ENCODE measurements around the gene HOXC4.

HOXC4 gene

DNA sequence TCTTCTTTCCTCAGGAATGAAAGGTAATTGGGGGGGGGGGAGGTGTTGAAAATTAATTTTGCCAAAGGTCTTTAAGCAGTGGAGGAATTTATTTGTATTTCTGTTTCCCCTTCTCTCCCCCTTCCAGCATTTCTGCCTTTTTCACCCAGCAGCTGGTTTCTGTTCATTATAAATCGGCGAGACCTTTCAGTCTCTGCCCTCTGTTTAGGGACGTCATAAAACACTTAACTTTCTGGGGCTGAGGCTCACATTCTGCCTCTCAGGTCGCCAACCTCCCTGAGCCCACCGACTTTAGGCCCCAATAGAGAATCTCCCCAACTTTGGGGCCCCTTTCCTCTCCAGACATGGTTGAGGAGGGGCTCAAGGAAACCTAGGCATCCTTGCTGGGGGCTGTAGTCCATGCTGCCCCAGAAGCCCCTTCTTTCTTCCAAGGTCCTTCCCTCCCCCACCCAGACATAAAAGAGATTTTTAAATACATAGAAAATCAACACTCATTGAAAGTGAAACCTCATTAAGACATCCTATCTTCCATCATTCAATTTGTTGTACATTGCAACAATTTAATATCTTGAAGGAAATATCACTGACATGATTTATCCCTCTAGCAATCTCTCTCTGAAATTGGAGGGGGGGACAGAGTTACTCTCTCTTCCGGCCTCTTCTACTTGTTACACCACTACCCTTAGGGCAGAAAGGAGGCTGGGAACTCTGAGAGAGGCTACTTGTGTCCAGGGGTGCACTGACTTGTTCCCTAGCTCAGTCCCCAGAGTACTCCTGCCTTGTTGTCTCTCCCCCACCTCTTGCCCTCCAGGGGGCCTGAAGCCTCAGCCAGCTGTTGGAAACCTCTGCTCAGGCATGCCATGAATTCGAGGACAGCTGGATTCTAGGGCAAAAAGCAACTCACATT is 27.9 kb upstream of the HOXC4 start:
- no peak overlapping the region for H3K27ac ChIP-seq (ENCODE audit: low read depth, low read length)
- H3K36me3 ChIP-seq (ENCODE audit: insufficient read depth, low read length), result no peaks in the 10 kb centered on the region
- H3K9ac ChIP-seq (ENCODE audit: low read length), result no peak overlapping the region
- peaks cover 8% of the 10 kb centered on the region for H3K4me1 ChIP-seq (ENCODE audit: insufficient read depth, low read length)
- peaks cover 31 to 93% of the 10 kb centered on the region in 2 donors for H3K27me3 ChIP-seq (ENCODE audit: control insufficient read depth in 1 of 2, insufficient read depth in 2 of 2, low read length in 2 of 2)
- no peaks in the 10 kb centered on the region for H3K9me3 ChIP-seq (ENCODE audit: low read length)
- no peak overlapping the region for H3K4me3 ChIP-seq (ENCODE audit: low read depth in 1 of 2, low read length in 2 of 2)

- peaks cover 33 to 93% of the 10 kb centered on the region in 2 donors for H3K27me3 ChIP-seq (ENCODE audit: control insufficient read depth in 1 of 2, insufficient read depth in 2 of 2, low read length in 2 of 2)
- no peak overlapping the region for H3K9ac ChIP-seq (ENCODE audit: low read length)
- no peaks in the 10 kb centered on the region for H3K36me3 ChIP-seq (ENCODE audit: insufficient read depth, low read length)
- no peaks in the 10 kb centered on the region for H3K9me3 ChIP-seq (ENCODE audit: low read length)
- no peak overlapping the region for H3K27ac ChIP-seq (ENCODE audit: low read depth, low read length)
- no peak overlapping the region for H3K4me3 ChIP-seq (ENCODE audit: low read depth in 1 of 2, low read length in 2 of 2)
- H3K4me1 ChIP-seq (ENCODE audit: insufficient read depth, low read length), result peaks cover 8% of the 10 kb centered on the region
Observed at GRCh38 chr12:54026640-54027441, 26.8 kb upstream of the HOXC4 start.

- Histone ChIP-seq H3K27me3 (ENCODE audit: control insufficient read depth in 1 of 2, insufficient read depth in 2 of 2, low read length in 2 of 2) (peaks cover 39 to 94% of the 10 kb centered on the region in 2 donors), H3K9me3 (ENCODE audit: low read length) (no peaks in the 10 kb centered on the region), H3K4me1 (ENCODE audit: insufficient read depth, low read length) (peaks cover 8% of the 10 kb centered on the region), H3K36me3 (ENCODE audit: insufficient read depth, low read length) (no peaks in the 10 kb centered on the region), H3K9ac (ENCODE audit: low read length) (no peak overlapping the region), H3K4me3 (ENCODE audit: low read depth in 1 of 2, low read length in 2 of 2) (no peak overlapping the region), H3K27ac (ENCODE audit: low read depth, low read length) (no peak overlapping the region)
Observed at GRCh38 chr12:54027442-54027786, 26.2 kb upstream of the HOXC4 start.

DNA sequence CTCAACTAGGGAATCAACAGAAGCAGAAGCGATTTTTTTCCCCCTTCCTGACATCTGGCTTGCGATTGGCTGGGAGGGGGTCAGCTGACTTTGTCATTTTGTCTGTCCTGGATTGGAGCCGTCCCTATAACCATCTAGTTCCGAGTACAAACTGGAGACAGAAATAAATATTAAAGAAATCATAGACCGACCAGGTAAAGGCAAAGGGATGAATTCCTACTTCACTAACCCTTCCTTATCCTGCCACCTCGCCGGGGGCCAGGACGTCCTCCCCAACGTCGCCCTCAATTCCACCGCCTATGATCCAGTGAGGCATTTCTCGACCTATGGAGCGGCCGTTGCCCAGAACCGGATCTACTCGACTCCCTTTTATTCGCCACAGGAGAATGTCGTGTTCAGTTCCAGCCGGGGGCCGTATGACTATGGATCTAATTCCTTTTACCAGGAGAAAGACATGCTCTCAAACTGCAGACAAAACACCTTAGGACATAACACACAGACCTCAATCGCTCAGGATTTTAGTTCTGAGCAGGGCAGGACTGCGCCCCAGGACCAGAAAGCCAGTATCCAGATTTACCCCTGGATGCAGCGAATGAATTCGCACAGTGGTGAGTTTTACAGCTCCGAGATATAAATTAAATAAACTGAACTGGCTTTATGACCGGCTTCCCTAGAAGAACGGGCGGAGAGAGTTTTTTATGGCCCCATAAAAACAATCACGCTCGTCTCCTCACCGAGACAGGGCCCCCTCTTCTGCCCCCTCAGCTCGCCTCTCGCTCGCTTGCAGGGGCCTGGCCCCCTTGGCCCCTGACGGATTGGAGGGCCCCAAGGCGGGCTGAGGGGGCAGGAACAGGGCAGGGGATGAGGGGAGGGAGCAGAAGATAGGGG is 25.1 kb upstream of the HOXC4 start, which contains the start of gene HOXC6:
Gene HOXC6 (plus strand): TSS at position 127 of the 888 bp plus-strand sequence. CDS start 82 bp downstream, at position 209.
- H3K4me1 ChIP-seq (ENCODE audit: insufficient read depth, low read length), result peaks cover 16% of the 10 kb centered on the region
- H3K9ac ChIP-seq (ENCODE audit: low read length), result no peak within 1 kb of the TSS
- no peaks in the 10 kb centered on the region for H3K9me3 ChIP-seq (ENCODE audit: low read length)
- peaks cover 49 to 97% of the 10 kb centered on the region in 2 donors for H3K27me3 ChIP-seq (ENCODE audit: control insufficient read depth in 1 of 2, insufficient read depth in 2 of 2, low read length in 2 of 2)
- no peaks in the 10 kb centered on the region for H3K36me3 ChIP-seq (ENCODE audit: insufficient read depth, low read length)
- H3K27ac ChIP-seq (ENCODE audit: low read depth, low read length), result no peak within 1 kb of the TSS
- H3K4me3 ChIP-seq (ENCODE audit: low read depth in 1 of 2, low read length in 2 of 2), result no peak within 1 kb of the TSS

DNA sequence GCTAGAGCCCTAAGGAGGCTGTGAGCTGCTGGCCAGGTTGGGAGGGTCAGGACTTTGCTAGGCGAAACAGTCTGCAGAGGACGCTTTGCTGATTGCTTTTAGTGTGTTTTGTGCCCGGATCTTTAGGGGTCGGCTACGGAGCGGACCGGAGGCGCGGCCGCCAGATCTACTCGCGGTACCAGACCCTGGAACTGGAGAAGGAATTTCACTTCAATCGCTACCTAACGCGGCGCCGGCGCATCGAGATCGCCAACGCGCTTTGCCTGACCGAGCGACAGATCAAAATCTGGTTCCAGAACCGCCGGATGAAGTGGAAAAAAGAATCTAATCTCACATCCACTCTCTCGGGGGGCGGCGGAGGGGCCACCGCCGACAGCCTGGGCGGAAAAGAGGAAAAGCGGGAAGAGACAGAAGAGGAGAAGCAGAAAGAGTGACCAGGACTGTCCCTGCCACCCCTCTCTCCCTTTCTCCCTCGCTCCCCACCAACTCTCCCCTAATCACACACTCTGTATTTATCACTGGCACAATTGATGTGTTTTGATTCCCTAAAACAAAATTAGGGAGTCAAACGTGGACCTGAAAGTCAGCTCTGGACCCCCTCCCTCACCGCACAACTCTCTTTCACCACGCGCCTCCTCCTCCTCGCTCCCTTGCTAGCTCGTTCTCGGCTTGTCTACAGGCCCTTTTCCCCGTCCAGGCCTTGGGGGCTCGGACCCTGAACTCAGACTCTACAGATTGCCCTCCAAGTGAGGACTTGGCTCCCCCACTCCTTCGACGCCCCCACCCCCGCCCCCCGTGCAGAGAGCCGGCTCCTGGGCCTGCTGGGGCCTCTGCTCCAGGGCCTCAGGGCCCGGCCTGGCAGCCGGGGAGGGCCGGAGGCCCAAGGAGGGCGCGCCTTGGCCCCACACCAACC is 23.9 kb upstream of the HOXC4 start:
- no peak overlapping the region for H3K4me3 ChIP-seq (ENCODE audit: low read depth in 1 of 2, low read length in 2 of 2)
- no peak overlapping the region for H3K27ac ChIP-seq (ENCODE audit: low read depth, low read length)
- H3K9me3 ChIP-seq (ENCODE audit: low read length), result no peaks in the 10 kb centered on the region
- peaks cover 49 to 97% of the 10 kb centered on the region in 2 donors for H3K27me3 ChIP-seq (ENCODE audit: control insufficient read depth in 1 of 2, insufficient read depth in 2 of 2, low read length in 2 of 2)
- H3K4me1 ChIP-seq (ENCODE audit: insufficient read depth, low read length), result peaks cover 18% of the 10 kb centered on the region
- no peak overlapping the region for H3K9ac ChIP-seq (ENCODE audit: low read length)
- H3K36me3 ChIP-seq (ENCODE audit: insufficient read depth, low read length), result no peaks in the 10 kb centered on the region

DNA sequence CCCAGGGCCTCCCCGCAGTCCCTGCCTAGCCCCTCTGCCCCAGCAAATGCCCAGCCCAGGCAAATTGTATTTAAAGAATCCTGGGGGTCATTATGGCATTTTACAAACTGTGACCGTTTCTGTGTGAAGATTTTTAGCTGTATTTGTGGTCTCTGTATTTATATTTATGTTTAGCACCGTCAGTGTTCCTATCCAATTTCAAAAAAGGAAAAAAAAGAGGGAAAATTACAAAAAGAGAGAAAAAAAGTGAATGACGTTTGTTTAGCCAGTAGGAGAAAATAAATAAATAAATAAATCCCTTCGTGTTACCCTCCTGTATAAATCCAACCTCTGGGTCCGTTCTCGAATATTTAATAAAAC is 23.2 kb upstream of the HOXC4 start:
- Histone ChIP-seq H3K9me3 (ENCODE audit: low read length) (no peaks in the 10 kb centered on the region), H3K36me3 (ENCODE audit: insufficient read depth, low read length) (no peaks in the 10 kb centered on the region), H3K4me3 (ENCODE audit: low read depth in 1 of 2, low read length in 2 of 2) (no peak overlapping the region), H3K4me1 (ENCODE audit: insufficient read depth, low read length) (peaks cover 18% of the 10 kb centered on the region), H3K9ac (ENCODE audit: low read length) (no peak overlapping the region), H3K27me3 (ENCODE audit: control insufficient read depth in 1 of 2, insufficient read depth in 2 of 2, low read length in 2 of 2) (peaks cover 47 to 99% of the 10 kb centered on the region in 2 donors), H3K27ac (ENCODE audit: low read depth, low read length) (no peak overlapping the region)

- H3K9ac ChIP-seq (ENCODE audit: low read length), result no peak overlapping the region
- H3K4me1 ChIP-seq (ENCODE audit: insufficient read depth, low read length), result peaks cover 18% of the 10 kb centered on the region
- H3K27ac ChIP-seq (ENCODE audit: low read depth, low read length), result no peak overlapping the region
- no peak overlapping the region for H3K4me3 ChIP-seq (ENCODE audit: low read depth in 1 of 2, low read length in 2 of 2)
- no peaks in the 10 kb centered on the region for H3K36me3 ChIP-seq (ENCODE audit: insufficient read depth, low read length)
- H3K27me3 ChIP-seq (ENCODE audit: control insufficient read depth in 1 of 2, insufficient read depth in 2 of 2, low read length in 2 of 2), result peaks cover 47 to 99% of the 10 kb centered on the region in 2 donors
- H3K9me3 ChIP-seq (ENCODE audit: low read length), result no peaks in the 10 kb centered on the region
Observed at GRCh38 chr12:54030889-54031471, 22.7 kb upstream of the HOXC4 start.

DNA sequence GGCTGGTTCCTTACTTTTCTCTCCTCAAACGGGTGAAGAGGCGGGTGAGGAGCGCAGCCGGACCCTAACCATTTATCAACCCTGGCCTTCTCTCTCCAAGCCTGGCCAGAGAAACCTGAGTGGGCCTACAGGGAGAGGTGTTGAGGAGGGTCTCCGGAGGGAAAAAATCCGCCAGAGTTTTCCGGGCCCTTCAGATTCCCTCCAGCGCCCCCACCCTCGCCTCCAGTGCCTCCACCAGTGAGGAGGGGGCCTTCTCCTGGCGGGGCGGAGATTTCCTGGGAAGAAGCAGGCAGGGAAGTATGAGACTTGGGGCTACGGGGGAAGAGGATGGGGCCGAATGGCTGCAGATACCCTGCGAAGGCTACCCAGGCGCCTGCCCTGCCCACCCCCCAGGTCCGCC is 22.2 kb upstream of the HOXC4 start:
- H3K27me3 ChIP-seq (ENCODE audit: control insufficient read depth in 1 of 2, insufficient read depth in 2 of 2, low read length in 2 of 2), result peaks cover 43 to 94% of the 10 kb centered on the region in 2 donors
- no peak overlapping the region for H3K9ac ChIP-seq (ENCODE audit: low read length)
- no peak overlapping the region for H3K27ac ChIP-seq (ENCODE audit: low read depth, low read length)
- no peaks in the 10 kb centered on the region for H3K9me3 ChIP-seq (ENCODE audit: low read length)
- H3K4me1 ChIP-seq (ENCODE audit: insufficient read depth, low read length), result peaks cover 18% of the 10 kb centered on the region
- no peaks in the 10 kb centered on the region for H3K36me3 ChIP-seq (ENCODE audit: insufficient read depth, low read length)
- H3K4me3 ChIP-seq (ENCODE audit: low read depth in 1 of 2, low read length in 2 of 2), result no peak overlapping the region

DNA sequence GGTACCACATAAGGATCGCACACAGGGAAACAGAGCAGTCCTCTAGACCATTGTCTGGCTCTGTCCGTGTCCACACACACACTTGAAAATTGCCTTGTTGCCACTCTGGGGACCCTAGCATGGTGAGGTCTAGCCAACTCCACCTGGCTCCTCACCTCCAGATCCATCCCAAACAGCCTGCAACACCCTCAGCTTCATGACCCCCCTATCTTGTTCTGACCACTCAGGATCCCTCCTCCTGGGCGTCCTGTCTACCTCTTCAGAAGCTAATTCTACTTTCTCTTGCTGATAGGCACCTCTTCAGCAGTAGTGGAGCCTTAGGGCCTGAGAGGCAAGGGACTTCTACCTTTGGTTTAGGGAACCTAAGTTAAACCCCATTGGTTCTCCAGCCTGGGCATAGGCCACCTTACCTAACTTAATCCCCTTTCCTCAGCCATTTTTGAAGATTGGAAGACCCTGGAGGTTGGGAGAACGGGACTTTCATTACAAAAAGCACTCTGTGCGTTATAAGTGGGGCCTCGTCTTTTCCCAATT is 21.5 kb upstream of the HOXC4 start:
- H3K27me3 ChIP-seq (ENCODE audit: control insufficient read depth in 1 of 2, insufficient read depth in 2 of 2, low read length in 2 of 2), result peaks cover 39 to 94% of the 10 kb centered on the region in 2 donors
- H3K9ac ChIP-seq (ENCODE audit: low read length), result no peak overlapping the region

GRCh38 chr12:54032627-54033100 is 21.0 kb upstream of the HOXC4 start, which contains the start of gene HOXC5:
Gene HOXC5, plus strand, starts transcription at chr12:54033050. Its CDS starts 73 bp downstream, at chr12:54033123.
- Histone ChIP-seq H3K27ac (ENCODE audit: low read depth, low read length) (no peak within 1 kb of the TSS), H3K4me3 (ENCODE audit: low read depth in 1 of 2, low read length in 2 of 2) (peak within 1 kb of the TSS; percentile 41 to 58), H3K9ac (ENCODE audit: low read length) (no peak within 1 kb of the TSS), H3K9me3 (ENCODE audit: low read length) (no peaks in the 10 kb centered on the region), H3K36me3 (ENCODE audit: insufficient read depth, low read length) (no peaks in the 10 kb centered on the region), H3K27me3 (ENCODE audit: control insufficient read depth in 1 of 2, insufficient read depth in 2 of 2, low read length in 2 of 2) (peaks cover 34 to 90% of the 10 kb centered on the region in 2 donors), H3K4me1 (ENCODE audit: insufficient read depth, low read length) (peaks cover 18% of the 10 kb centered on the region)

More for the DNA sequence above, 21.5 kb upstream of the HOXC4 start:
- Histone ChIP-seq H3K36me3 (ENCODE audit: insufficient read depth, low read length) (no peaks in the 10 kb centered on the region), H3K27ac (ENCODE audit: low read depth, low read length) (no peak overlapping the region), H3K4me3 (ENCODE audit: low read depth in 1 of 2, low read length in 2 of 2) (no peak overlapping the region), H3K4me1 (ENCODE audit: insufficient read depth, low read length) (peaks cover 18% of the 10 kb centered on the region), H3K9me3 (ENCODE audit: low read length) (no peaks in the 10 kb centered on the region)
